PC-3 (cell line): ENCODE results near the gene MIPOL1. TPM values are rescaled to one million over a fixed set of nuclear protein-coding genes. Genes with fewer than 3 reads are reported as not detected.
"Not testable (repeated sequence)": the region's sequence is repeated elsewhere in the genome, so short reads cannot be mapped to it uniquely, and the experiment has no call there.

ENCODE experiments used
- ATAC-seq: fragments of 200-7000 bp; cut with Tn5 transposase; 2 replicates; pipeline ENCODE4 v1.9.1; 2020; ENCODE audit warnings: mild to moderate bottlenecking, moderate library complexity
- BruUV-seq: library from RNA; stranded (reverse); fragments of 400-500 nt; replicated peaks from 2 replicates; lab custom pipeline; 2021; lab: Mats Ljungman, UMichigan
- CTCF ChIA-PET: fragments of 300-600 bp; sonication (Branson Sonifier 250); formaldehyde crosslinking; loops from one replicate; lab custom pipeline; 2022; ENCODE audit warnings: antibody characterized with exemption; lab: Charles Lee
- POLR2A ChIA-PET: fragments of 300-600 bp; sonication (Branson Sonifier 250); formaldehyde crosslinking; loops from one replicate; lab custom pipeline; 2022; ENCODE audit warnings: antibody characterized with exemption; ENCODE audit not compliant: unreplicated experiment; lab: Charles Lee
- DNase-seq: peaks from one replicate; pipeline ENCODE4 v3.0.0-alpha.2; 2015
- H2AFZ ChIP-seq: fragments of 300-600 bp; sonication (generic); 2 replicates; pipeline ENCODE4 v1.6.0; 2016; ENCODE audit warnings: antibody characterized with exemption, low read length
- H3F3A ChIP-seq: fragments of 300-600 bp; sonication (generic); one replicate; pipeline ENCODE4 v1.6.0; 2017; ENCODE audit warnings: antibody characterized with exemption, low read length, control low read depth, mild to moderate bottlenecking; ENCODE audit not compliant: unreplicated experiment
- H3K27ac ChIP-seq: fragments of 300-600 bp; sonication (generic); 2 replicates; pipeline ENCODE4 v1.5.1; 2016; ENCODE audit warnings: mild to moderate bottlenecking, low read length
- H3K27me3 ChIP-seq: fragments of 300-600 bp; sonication (generic); 2 replicates; pipeline ENCODE4 v1.6.1; 2016; ENCODE audit warnings: low read length, mixed read lengths
- H3K36me3 ChIP-seq: fragments of 300-600 bp; sonication (generic); 2 replicates; pipeline ENCODE4 v1.6.1; 2016; ENCODE audit warnings: low read depth, mixed run types, low read length, mixed read lengths
- H3K4me1 ChIP-seq: fragments of 300-600 bp; sonication (generic); 2 replicates; pipeline ENCODE4 v1.5.1; 2016; ENCODE audit warnings: low read length; ENCODE audit not compliant: insufficient read depth
- H3K4me2 ChIP-seq: fragments of 300-600 bp; sonication (generic); 2 replicates; pipeline ENCODE4 v1.6.0; 2016; ENCODE audit warnings: low read length
- H3K4me3 ChIP-seq: fragments of 300-600 bp; sonication (generic); 2 replicates; pipeline ENCODE4 v1.5.1; 2016; ENCODE audit warnings: mild to moderate bottlenecking, low read length, mixed read lengths
- H3K79me2 ChIP-seq: fragments of 300-600 bp; sonication (generic); 2 replicates; pipeline ENCODE4 v1.6.1; 2017; ENCODE audit warnings: low read length, mixed read lengths
- H3K9ac ChIP-seq: fragments of 300-600 bp; sonication (generic); 2 replicates; pipeline ENCODE4 v1.6.0; 2016; ENCODE audit warnings: mild to moderate bottlenecking, low read length
- H3K9me2 ChIP-seq: fragments of 300-600 bp; sonication (generic); replicated peaks from 2 replicates; pipeline ENCODE4 v1.6.1; 2016; ENCODE audit warnings: mixed run types, low read length, mixed read lengths
- H3K9me3 ChIP-seq: fragments of 300-600 bp; sonication (generic); 2 replicates; pipeline ENCODE4 v1.6.1; 2016; ENCODE audit warnings: low read length, mixed read lengths
- H4K20me1 ChIP-seq: fragments of 300-600 bp; sonication (generic); 2 replicates; pipeline ENCODE4 v1.6.1; 2016; ENCODE audit warnings: low read length, mixed read lengths
- CTCF ChIP-seq: fragments of 300-600 bp; sonication (generic); conservative IDR thresholded peaks from 2 replicates; pipeline ENCODE4 v1.5.1; 2017; ENCODE audit warnings: antibody characterized with exemption, low read depth, mild to moderate bottlenecking, low read length
- EZH2 ChIP-seq: fragments of 300-600 bp; sonication (generic); IDR thresholded peaks from one replicate; pipeline ENCODE4 v1.6.1; 2017; ENCODE audit warnings: antibody characterized with exemption, mild to moderate bottlenecking, low read length; ENCODE audit not compliant: unreplicated experiment
- EZH2phosphoT487 ChIP-seq: fragments of 300-600 bp; sonication (generic); IDR thresholded peaks from 2 replicates; pipeline ENCODE4 v1.6.1; 2018; ENCODE audit warnings: mild to moderate bottlenecking, antibody characterized with exemption, low read length, borderline replicate concordance
- intact Hi-C: fragments of 100-400 bp; cut with micrococcal nuclease; formaldehyde crosslinking; loops from 2 replicates; pipeline ENCODE4 v1.9.0; 2023
- total RNA-seq: library from RNA; depleted of rRNA; stranded (reverse); fragments of >200 nt; gene quantifications from 2 replicates; pipeline ENCODE4 v1.2.3, GENCODE V29; 2014

MIPOL1 gene
- total RNA-seq, 1 experiment from 2014 or later = 22.5 TPM

- peak overlapping the region; percentile 60 for H3K4me2 ChIP-seq
- POLR2A ChIA-PET = interaction anchor here (1.1 kb wide), 1 partner anchor 37 kb away, joined by 4 read pairs; no protein-coding TSS in a partner anchor
- H3K9me3 ChIP-seq = no peaks in the 10 kb centered on the region
- H3K79me2 ChIP-seq = no peaks in the 10 kb centered on the region
- H3F3A ChIP-seq = no peaks in the 10 kb centered on the region
- peak overlapping the region; percentile 33 for H3K27ac ChIP-seq
- H2AFZ ChIP-seq = no peak overlapping the region
- H3K9ac ChIP-seq = peak overlapping the region; percentile 23; the same call in 1 of the 2 replicates
- TF ChIP-seq EZH2 (no peak), EZH2phosphoT487 (no peak), CTCF (no peak)
- no peaks in the 10 kb centered on the region for H3K27me3 ChIP-seq
- peaks cover 38% of the 10 kb centered on the region for H3K4me1 ChIP-seq
- intact Hi-C loops = no loop called here
- H4K20me1 ChIP-seq = no peaks in the 10 kb centered on the region
- no peaks in the 10 kb centered on the region for H3K9me2 ChIP-seq
- H3K4me3 ChIP-seq = no peak overlapping the region
- no TSS peak for BruUV-seq
- ATAC-seq (no peak), DNase-seq (no peak)
- no peaks in the 10 kb centered on the region; the same call in 1 of the 2 replicates for H3K36me3 ChIP-seq
- CTCF ChIA-PET = interaction anchor here (0.6 kb wide), 1 partner anchor 306 kb away, joined by 3 read pairs; no protein-coding TSS in a partner anchor
These were observed 353.4 kb downstream of the MIPOL1 start for GRCh38 chr14:37551119-37551518.

GRCh38 chr14:37553935-37554550 is 356.3 kb downstream of the MIPOL1 start:
- POLR2A ChIA-PET = no interaction called here
- Histone ChIP-seq H3K9me2 (no peaks in the 10 kb centered on the region), H3K36me3 (peaks cover 10% of the 10 kb centered on the region; the same call in 1 of the 2 replicates), H3K4me2 (no peak overlapping the region), H3K9ac (no peak overlapping the region), H3K9me3 (no peaks in the 10 kb centered on the region), H3F3A (no peaks in the 10 kb centered on the region), H2AFZ (no peak overlapping the region), H3K27ac (no peak overlapping the region), H3K4me1 (peaks cover 10% of the 10 kb centered on the region), H3K4me3 (no peak overlapping the region), H3K27me3 (no peaks in the 10 kb centered on the region), H3K79me2 (no peaks in the 10 kb centered on the region), H4K20me1 (no peaks in the 10 kb centered on the region)
- intact Hi-C loops = no loop called here
- DNase-seq (no peak), ATAC-seq (no peak)
- TF ChIP-seq EZH2 = no peak
- no peak for TF ChIP-seq EZH2phosphoT487
- TF ChIP-seq CTCF = no peak
- BruUV-seq = no TSS peak
- CTCF ChIA-PET = no interaction called here

- H3K9me3 ChIP-seq, H3K27ac ChIP-seq, H3K4me1 ChIP-seq, H3K4me2 ChIP-seq, DNase-seq, H3K9ac ChIP-seq, H3K79me2 ChIP-seq, BruUV-seq, ATAC-seq, H3K27me3 ChIP-seq, intact Hi-C loops, H2AFZ ChIP-seq, H4K20me1 ChIP-seq, H3F3A ChIP-seq, H3K4me3 ChIP-seq, H3K9me2 ChIP-seq, POLR2A ChIA-PET, CTCF ChIA-PET: not testable (repeated sequence)
- peaks cover 10% of the 10 kb centered on the region; the same call in 1 of the 2 replicates for H3K36me3 ChIP-seq
These were observed 357.9 kb downstream of the MIPOL1 start for GRCh38 chr14:37555596-37555995.
